ENCODE data around the gene PRR5L. TPM values are rescaled to one million over a fixed set of nuclear protein-coding genes. Genes with fewer than 3 reads are reported as not detected.

PRR5L gene
- total RNA-seq, 1 donor from 2014 or later, result 103 TPM

- Mint-ChIP-seq H3K27ac (ENCODE audit: unreplicated experiment) (peak overlapping the region; percentile 44), H3K36me3 (ENCODE audit: unreplicated experiment) (peaks cover 76% of the 10 kb centered on the region), H3K9me3 (ENCODE audit: unreplicated experiment) (no peaks in the 10 kb centered on the region), H3K4me1 (ENCODE audit: unreplicated experiment) (peaks cover 48% of the 10 kb centered on the region), H3K27me3 (ENCODE audit: unreplicated experiment) (no peaks in the 10 kb centered on the region), H3K4me3 (ENCODE audit: unreplicated experiment) (no peak overlapping the region)
- no peak for TF ChIP-seq CTCF (IDR thresholded peaks at IDR 0.05)
- DNase-seq (ENCODE audit: extremely low spot score, unreplicated experiment), result no peak
Observed at GRCh38 chr11:36407356-36407755, 111.3 kb downstream of the PRR5L start.

- Mint-ChIP-seq H3K9me3 (ENCODE audit: unreplicated experiment) (no peaks in the 10 kb centered on the region), H3K4me3 (ENCODE audit: unreplicated experiment) (no peak overlapping the region), H3K27ac (ENCODE audit: unreplicated experiment) (peak overlapping the region; percentile 89), H3K36me3 (ENCODE audit: unreplicated experiment) (peaks cover 74% of the 10 kb centered on the region), H3K4me1 (ENCODE audit: unreplicated experiment) (peaks cover 56% of the 10 kb centered on the region), H3K27me3 (ENCODE audit: unreplicated experiment) (no peaks in the 10 kb centered on the region)
- DNase-seq (ENCODE audit: extremely low spot score, unreplicated experiment), result no peak
- no peak for TF ChIP-seq CTCF (IDR thresholded peaks at IDR 0.05)
Observed at GRCh38 chr11:36408498-36409136, 112.5 kb downstream of the PRR5L start.

- H3K9me3 Mint-ChIP-seq (ENCODE audit: unreplicated experiment), result no peaks in the 10 kb centered on the region
- H3K27me3 Mint-ChIP-seq (ENCODE audit: unreplicated experiment), result no peaks in the 10 kb centered on the region
- H3K36me3 Mint-ChIP-seq (ENCODE audit: unreplicated experiment), result peaks cover 69% of the 10 kb centered on the region
- peak overlapping the region; percentile 89 for H3K27ac Mint-ChIP-seq (ENCODE audit: unreplicated experiment)
- no peak for TF ChIP-seq CTCF (IDR thresholded peaks at IDR 0.05)
- H3K4me1 Mint-ChIP-seq (ENCODE audit: unreplicated experiment), result peaks cover 53% of the 10 kb centered on the region
- no peak overlapping the region for H3K4me3 Mint-ChIP-seq (ENCODE audit: unreplicated experiment)
- DNase-seq (ENCODE audit: extremely low spot score, unreplicated experiment), result no peak
Observed at GRCh38 chr11:36409152-36409816, 113.2 kb downstream of the PRR5L start.

GRCh38 chr11:36411202-36411640 lies 115.1 kb downstream of the PRR5L start:
- H3K27me3 Mint-ChIP-seq (ENCODE audit: unreplicated experiment), result no peaks in the 10 kb centered on the region
- no peak overlapping the region for H3K4me3 Mint-ChIP-seq (ENCODE audit: unreplicated experiment)
- H3K4me1 Mint-ChIP-seq (ENCODE audit: unreplicated experiment), result peaks cover 52% of the 10 kb centered on the region
- H3K36me3 Mint-ChIP-seq (ENCODE audit: unreplicated experiment), result peaks cover 61% of the 10 kb centered on the region
- H3K9me3 Mint-ChIP-seq (ENCODE audit: unreplicated experiment), result no peaks in the 10 kb centered on the region
- DNase-seq (ENCODE audit: extremely low spot score, unreplicated experiment), result no peak
- H3K27ac Mint-ChIP-seq (ENCODE audit: unreplicated experiment), result peak overlapping the region; percentile 89
- no peak for TF ChIP-seq CTCF (IDR thresholded peaks at IDR 0.05)

- TF ChIP-seq CTCF (IDR thresholded peaks at IDR 0.05), result no peak
- peaks cover 65% of the 10 kb centered on the region for H3K36me3 Mint-ChIP-seq (ENCODE audit: unreplicated experiment)
- peaks cover 64% of the 10 kb centered on the region for H3K4me1 Mint-ChIP-seq (ENCODE audit: unreplicated experiment)
- H3K27ac Mint-ChIP-seq (ENCODE audit: unreplicated experiment), result peak overlapping the region; percentile 89
- DNase-seq (ENCODE audit: extremely low spot score, unreplicated experiment), result no peak
- H3K27me3 Mint-ChIP-seq (ENCODE audit: unreplicated experiment), result no peaks in the 10 kb centered on the region
- H3K9me3 Mint-ChIP-seq (ENCODE audit: unreplicated experiment), result no peaks in the 10 kb centered on the region
- H3K4me3 Mint-ChIP-seq (ENCODE audit: unreplicated experiment), result no peak overlapping the region
Observed at GRCh38 chr11:36412781-36413383, 116.8 kb downstream of the PRR5L start.
